IPS-11a (cell line): ENCODE data around the gene MYH2.

ENCODE experiments used
- H3K4me3 ChIP-seq: one replicate; pipeline ENCODE4 v1.5.1; 2013; ENCODE audit warnings: low read depth, low read length, control low read depth

MYH2 gene

DNA sequence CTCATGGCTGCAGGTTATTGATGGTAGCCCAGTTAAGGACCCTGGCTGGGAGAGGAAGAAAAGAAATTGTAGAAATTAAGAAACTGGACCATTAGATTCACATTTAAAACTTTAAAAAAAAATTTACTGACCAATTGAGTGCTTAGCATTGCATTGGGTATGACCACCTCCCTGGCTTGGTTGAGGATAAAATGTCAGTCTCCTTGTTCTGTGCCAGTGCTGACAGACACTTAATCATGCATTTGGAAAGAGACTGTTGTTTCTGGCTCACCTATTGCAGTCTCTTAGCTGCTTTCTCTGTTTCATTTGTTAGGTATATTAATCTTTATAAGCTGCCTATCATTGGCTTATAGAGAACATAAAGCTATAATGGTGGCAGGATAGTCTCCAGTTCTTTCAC lies 32.8 kb downstream of the MYH2 start:
- no peak overlapping the region for H3K4me3 ChIP-seq

DNA sequence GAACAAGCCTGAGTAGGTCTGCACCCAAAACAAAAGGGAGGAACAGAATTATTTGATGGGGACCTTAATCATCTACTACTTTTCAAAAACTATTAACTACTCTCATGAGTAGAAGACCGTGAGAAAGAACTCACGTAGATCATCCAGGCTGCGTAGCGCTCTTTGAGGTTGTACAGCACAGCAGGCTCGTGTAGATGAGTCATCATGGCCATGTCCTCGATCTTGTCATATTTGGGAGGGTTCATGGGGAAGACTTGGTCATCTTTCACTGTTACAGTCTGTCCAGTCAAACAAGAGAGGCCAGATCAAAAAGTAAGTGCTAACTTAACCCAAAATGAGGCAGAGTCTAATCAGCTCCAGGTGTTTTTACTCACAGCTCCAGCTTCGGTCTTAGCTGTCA lies 33.4 kb downstream of the MYH2 start:
- H3K4me3 ChIP-seq = no peak overlapping the region

DNA sequence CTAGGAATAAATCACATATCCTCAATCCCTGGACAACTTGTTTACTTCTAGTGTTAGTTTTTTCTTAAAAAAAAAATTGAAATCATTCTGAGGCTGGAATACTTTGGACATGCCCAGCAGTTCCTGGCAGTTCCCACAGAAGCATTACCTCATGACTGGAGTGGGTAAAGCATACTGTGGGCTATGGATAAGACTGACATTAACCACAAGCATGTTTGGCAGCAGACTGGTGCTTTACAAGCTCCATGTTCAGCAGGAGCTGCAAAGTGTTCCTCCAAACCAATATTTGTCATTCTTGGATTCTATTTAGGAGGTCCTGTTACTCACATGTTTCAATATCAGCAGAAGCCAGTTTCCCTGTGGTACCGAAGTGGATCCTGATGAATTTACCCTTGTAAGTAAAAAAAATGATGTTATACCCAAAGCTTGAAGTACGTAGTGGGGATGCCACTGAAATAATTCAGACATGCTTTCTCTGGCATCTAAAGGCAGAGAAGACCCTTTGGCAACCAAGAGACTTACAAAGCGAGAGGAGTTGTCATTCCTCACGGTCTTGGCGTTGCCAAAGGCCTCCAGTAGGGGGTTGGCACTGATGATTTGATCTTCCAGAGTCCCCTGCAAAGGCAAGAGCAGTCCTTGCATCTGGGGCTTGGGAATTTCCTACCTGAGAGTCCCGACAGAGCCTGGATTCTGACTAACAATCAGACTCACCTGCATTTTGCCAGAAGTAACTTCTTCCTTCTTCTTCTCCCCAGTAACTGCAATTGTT lies 36.0 kb downstream of the MYH2 start:
- no peak overlapping the region for H3K4me3 ChIP-seq

DNA sequence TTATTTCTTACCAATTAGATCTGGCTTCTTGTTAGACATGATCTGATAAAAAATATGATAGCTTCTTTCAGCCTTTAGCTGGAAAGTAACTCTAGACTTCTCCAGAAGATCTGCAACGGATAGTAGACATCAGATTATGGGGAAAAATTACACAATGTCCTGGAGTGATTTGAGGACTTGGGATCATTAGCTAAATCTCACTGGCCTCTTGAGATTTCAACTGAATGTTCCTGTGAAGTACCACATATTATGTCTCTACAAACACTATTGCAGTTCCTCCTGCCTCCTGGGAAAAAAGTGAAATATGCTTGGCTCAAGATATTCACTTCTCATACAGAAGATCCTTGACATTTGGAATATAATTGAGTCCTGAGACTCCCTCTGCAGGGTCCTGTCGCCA lies 36.6 kb downstream of the MYH2 start:
- no peak overlapping the region for H3K4me3 ChIP-seq

DNA sequence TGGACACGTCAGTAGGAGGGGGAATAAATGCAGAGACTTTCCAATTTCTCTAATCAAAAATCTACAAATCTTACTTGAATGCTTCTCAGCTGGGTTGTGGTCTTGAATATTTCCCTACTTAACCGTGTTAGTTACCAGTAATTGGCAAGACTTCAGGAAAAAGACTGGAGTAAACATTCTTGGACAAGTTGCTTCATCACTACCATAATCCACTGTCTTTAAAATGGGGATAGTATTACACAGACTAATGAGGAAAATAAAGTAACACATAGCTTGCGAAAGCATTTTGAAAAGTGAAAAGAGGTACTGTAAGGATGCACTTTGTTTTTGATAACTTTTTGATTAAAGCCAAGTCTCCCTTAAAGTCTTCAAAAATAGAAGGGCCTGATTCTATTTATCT lies 49.5 kb downstream of the MYH2 start:
- no peak overlapping the region for H3K4me3 ChIP-seq

DNA sequence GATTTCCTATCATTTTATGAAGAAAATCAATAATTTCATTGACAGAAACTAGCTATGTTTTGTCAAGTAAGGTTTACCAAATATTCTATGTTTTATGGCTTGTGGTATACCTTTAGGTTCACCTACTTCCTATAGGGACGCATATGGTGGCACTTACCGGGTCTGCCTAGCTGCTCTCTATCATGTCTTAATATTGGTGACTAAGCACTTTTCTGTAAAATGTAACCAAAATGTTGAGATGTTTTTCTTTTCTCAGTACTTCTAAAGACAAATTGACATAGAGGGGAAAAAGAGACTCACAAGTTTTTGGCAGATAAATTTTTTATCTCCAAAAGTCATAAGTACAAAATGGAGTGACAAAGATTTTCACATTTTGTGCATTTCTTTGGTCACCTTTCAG lies 57.5 kb downstream of the MYH2 start:
- H3K4me3 ChIP-seq = no peak overlapping the region

DNA sequence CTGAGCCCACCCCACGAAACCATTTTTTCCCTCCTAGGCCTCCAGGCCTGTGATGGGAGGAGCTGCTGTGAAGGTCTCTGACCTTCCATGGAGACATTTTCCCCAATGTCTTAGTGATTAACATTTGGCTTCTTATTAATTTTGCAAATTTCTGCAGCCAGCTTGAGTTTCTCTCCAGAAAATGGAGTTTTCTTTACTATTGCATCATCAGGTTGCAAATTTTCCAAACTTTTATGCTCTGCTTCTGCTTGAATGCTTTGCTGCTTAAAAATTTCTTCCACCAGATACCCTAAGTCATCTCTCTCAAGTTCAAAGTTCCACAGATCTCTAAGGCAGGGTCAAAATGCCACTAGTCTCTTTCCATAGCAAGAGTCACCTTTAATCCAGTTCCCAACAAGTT lies 67.2 kb downstream of the MYH2 start:
- no peak overlapping the region for H3K4me3 ChIP-seq

DNA sequence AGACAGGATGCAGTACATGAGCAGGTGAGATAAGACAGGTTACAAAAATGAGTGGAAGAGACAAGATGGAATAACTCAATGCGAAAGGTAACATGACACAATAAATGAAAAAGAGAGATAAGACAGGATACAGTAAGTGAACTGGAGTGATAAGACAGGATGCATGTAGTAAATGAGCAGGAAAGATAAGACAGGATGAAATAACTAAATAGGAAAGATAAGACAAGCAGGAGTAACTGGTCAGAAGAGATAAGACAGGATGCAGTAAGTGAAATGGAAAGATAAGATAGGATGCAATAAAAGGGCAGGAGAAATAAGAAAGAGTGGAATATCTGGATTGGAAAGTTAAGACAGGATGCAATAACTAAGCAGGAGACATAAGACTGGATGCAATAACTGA lies 71.8 kb downstream of the MYH2 start:
- no peak overlapping the region for H3K4me3 ChIP-seq

DNA sequence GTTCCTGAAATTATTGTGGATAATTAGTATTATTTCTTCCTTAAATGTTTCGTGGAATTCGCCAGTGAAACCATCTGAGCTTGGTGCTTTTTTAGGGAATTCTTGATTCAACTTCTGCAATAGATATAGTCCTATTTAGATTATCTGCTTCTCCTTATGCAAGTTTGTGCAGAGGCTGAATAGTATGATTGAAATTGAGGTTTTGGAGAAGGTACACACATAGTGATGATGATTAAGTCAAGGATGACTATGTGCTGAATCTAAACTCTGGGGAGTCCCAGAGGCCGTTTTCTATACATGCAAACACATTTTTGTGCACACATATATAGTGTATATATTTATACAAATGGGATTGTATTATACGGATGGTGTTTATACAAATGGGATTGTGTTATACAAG lies 74.9 kb downstream of the MYH2 start:
- no peak overlapping the region for H3K4me3 ChIP-seq

DNA sequence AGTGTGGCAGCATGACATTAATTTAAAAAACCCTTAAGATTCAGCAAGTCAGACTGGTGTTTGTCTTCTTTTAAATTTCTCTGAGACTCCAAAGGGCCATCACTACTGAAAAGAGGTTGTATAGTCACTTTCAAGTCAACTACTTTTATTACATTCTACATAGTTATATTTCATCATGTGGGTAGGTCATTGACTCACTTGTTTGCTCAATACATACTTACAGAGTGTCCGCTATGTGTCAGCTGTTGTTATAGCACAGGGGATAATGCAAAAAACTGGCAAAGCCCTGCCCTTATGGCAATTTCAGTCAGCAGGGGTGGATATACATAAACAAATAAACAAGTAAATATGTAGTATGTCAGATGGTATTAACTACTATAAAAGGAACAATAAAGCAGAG lies 77.6 kb downstream of the MYH2 start:
- no peak overlapping the region for H3K4me3 ChIP-seq
